Measurements from ENCODE around the gene MEIS2.

MEIS2 gene

DNA sequence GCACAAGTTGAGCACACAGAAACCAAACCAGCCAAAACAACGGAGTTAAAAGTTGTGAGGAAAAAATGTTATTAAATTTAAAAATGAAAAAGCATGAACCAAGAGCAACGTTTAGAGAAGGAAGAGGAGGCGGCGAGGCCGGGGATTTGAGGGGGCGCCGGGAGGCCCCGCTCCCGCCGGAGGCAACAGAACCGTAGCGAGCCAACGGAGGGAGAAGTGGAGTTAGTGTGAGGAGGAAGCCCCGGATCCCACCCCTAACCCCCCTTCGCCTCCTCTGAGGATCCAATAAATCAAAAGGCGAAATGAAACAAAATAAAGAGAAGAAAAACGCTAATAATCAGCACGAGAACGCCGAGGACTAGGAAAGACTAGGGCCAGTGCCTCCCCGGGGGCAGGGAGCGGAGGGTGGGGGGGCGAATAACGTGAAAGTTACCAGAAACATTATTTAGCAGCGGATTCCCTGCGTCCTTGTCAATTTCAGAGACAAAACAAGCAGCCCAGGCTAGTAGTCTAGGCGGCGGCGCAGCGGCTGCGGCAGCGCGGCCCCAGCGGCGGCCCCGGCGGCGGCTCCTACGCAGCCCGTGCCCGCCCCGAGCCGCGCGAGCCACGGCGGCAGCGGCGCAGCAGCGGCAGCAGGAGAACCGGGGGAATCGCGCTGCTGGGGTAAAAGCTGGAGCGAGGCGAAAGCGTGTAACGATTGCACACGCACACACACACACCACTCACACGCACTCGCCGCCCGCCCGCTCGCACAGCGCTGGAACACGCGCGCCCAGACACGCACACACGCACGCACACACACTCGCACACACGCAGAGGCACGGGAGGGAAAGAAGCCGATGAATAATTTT, 1.7 kb downstream of the MEIS2 start:
- no peak for DNase-seq (ENCODE audit: low read depth in 2 of 2)

DNA sequence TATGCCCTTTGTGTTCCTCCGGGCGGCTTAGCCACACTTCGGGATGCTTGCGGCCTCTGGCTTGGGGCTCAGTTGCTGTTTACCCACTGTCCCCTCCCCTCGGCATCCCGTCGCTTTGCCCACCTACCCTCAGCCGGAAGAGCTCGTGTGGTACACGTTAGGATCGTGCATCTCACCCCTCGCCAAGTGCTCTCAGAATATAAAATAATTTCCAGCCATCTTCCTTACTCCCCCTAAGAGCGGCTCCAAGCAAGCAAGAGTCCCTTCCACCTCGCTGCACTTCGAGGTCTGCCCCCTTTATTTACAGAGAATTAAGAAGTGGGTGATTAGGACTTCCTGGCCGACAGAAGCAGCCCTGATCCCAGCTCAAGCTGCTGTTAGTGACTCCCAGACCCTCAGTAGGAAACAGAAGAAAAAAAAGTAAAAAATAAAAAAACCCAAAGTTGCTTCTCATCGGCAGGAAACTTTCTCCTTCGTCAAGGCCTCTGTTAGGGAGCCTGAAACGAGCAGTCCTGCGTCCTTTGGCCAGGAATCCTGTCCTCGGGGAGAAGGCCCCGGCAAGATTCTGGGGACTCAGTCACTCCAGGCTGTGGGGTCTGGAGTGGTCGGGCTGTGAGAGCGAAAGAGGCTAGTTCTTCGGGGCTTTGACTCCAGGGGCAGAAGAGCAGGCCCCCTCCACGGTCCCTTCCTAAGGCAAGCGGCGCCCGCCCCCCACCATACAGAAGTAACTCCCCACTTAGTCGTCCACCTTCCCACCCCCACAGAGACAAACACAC, 3.0 kb downstream of the MEIS2 start:
- no peak for DNase-seq (ENCODE audit: low read depth in 2 of 2)

DNA sequence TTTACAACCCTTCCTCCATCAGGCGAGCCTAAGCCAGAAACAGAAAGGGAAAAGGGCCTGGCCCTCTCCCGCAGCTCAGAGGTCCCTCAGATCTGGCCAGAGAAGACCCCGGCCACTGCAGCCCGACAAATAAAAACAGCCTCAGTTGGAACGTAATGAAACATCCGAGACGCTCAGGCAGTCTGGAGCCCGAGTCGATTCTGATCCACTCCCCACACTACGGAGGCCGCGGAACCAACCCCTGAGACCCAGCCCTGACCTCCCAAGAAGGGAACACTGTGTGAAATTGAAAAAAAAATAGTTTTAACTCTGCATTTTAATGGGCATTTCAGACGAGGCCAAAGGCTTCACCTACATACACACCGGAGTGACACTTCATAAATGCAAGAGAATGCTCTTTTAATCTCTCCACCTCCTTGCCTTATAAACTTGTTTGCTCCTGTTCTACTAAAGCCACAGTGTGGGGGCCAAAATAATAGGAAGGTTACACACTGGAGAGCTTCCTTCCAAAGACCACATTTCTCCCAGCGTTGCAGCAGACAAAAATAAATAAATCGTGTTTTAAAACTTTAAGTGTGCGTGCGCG, 3.7 kb downstream of the MEIS2 start:
- no peak for DNase-seq (ENCODE audit: low read depth in 2 of 2)

DNA sequence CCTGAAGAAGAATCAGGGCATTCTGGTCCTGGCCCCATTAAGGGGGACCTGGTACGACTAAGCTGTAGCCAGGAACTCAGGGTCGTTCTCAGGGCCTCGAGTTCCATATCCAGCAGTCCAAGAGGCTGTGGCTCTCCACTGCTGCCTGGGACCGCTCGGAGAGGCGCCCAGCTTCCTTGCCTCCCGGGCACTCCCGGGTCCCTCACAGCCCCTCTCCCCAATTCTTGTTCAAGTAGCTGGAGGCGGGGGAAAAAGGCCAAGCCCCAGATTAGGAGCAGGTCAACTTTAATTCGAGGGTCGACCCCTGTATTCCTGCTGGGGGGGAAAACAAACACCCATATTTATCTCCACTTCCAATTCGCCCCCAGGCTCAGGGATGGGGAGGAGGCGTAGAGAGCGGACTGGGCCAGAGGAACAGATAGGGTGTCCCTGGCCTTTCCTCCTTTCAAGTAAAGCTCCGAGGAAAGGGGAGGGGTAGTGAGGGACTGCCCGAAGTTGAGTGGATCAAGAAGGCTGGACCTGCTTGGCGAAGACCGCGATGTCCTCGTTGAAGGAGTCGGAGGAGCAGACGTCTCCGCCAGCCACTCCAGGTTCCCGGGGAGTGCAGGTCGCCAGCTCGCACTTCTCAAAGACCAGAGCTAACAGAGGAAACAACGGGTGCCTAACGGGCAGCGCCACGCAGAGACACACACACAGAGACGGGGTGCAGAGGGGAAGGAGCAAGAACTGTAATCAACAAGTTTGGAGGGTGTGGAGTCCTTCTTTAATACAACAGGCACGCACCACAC, 4.4 kb downstream of the MEIS2 start:
- no peak for DNase-seq (ENCODE audit: low read depth in 2 of 2)

DNA sequence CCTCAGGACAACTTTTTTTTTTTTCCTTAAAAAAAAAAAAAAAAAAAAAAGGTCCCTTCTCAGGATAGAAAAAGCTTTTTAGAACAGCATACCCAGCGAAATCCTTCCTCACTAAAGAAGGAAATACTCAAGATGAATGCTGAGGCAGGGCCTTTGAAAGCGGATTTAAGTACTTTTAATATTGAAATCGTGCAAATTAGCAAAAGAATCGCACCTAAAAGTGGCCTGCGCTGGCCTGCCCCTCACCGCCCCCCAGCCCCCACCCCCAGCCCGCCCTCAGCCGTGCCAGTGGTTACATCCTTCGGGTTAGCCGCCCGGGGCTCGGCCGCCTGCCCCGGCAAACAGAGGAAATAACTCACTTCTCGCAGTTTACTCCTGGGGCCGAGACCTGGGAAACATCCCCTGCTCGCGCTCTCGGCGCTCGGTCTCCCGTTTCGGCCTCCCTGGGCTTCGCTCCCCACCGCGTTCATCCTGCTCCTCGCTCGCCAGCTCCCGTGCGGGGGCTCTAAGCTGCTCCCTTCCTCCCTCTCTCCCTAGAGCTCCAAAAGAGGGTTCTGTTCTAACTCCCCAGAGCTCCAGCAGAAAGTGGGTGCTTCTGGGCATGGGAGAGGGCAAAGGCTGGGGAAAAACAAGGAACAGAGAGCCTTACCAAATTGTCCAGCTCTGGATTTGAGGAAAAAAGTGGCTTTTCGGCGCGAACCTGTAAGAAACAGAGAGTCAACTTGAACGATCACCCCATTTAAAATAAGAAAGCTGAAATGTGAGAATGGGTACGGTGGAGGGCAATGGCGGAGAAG, 5.2 kb downstream of the MEIS2 start:
- DNase-seq (ENCODE audit: low read depth in 2 of 2): no peak

DNA sequence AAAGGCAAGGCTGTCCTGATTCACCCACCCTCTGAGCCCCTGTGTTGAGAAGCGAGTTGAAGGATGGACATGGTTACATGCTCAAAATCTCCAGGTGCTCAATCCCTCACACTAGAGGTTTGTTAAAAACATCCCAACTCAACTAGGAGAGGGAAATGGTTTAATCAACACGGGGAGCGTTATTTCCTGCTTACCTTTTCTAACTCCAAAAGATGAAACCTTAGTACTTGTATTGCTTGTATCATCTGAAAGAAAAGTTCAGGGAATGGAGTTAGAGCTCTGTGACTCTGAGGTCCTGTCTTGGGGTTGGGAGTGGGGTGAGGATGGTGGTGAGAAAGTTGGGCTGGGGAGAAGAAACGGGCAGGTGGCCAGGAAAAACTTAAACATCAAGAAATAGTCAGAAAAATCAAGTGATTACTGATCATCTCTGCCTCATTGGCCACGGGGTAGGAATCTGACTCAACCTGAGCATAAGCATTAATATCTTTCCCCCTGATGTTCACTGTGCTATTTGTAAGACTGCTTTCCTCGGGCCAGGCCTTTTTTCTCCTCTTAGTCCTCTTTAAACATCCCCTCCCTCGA, 5.9 kb downstream of the MEIS2 start:
- no peak for DNase-seq (ENCODE audit: low read depth in 2 of 2)

DNA sequence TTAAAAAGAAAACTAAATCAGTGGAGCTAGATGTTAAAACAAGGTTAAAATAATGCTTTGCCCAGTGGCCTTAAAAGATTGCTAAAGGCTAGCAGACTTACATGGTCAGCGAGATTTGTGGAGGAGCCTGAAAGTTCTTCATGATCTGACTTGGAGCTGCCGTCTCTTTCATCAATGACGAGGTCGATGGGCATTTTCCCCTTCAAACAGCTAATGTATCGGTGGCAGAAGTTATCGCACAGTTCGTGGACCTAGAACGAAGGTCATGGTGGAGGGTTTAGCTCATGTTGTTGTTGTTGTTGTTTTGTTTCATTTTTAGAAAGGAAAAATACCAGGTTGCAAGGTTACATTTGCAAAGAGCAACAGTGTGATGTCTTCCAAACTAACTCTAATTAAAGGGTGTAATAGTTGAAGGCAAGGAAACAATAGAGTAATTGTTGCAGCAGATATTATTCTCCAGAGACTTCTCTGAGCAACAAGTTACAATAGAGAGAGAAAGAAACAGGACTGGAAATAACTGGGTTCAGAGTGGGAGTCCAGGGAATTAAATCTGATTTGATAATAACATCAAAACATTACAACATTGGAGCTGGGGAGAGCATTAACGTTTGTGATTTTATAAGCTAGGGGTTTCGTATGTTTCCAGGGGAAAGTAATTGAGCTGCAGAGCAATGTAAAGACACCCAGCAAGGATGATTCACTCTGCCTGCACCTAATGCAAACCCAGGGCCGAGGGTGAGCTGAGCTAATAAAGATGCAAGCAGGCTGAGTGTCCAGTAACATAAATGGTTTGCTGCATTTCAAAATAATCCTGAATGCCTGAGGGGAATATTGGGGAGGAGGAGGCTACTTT, 6.6 kb downstream of the MEIS2 start:
- DNase-seq (ENCODE audit: low read depth in 2 of 2): no peak

DNA sequence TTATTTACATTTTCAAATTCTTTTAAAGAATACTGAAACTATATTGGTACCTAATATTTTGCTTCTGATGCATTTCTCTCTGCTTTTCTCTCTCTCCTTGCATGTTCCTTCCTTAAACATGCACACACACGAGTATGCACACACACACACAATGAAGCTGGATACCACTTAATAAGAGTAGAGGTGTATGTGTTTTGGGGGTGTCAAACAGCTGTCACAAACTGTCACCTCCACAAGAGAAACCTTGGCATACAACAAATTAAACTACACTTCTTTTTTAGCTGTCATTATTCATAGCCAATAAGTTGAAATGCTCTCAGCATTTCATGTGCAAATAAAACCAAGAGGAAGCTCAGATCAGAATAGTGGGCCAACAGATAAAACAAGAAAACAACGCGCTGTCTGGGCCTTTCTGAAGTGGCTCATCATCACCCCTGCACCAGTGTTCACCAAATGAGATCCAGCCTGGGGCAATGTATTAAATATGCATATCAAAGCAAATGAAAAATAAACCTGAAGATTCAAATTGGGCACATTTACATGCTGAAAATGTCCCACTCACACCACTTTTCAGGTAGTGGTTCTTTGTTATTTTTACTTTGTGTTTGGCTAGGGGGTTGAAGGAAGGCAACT, 9.7 kb downstream of the MEIS2 start:
- DNase-seq (ENCODE audit: low read depth in 2 of 2): no peak

DNA sequence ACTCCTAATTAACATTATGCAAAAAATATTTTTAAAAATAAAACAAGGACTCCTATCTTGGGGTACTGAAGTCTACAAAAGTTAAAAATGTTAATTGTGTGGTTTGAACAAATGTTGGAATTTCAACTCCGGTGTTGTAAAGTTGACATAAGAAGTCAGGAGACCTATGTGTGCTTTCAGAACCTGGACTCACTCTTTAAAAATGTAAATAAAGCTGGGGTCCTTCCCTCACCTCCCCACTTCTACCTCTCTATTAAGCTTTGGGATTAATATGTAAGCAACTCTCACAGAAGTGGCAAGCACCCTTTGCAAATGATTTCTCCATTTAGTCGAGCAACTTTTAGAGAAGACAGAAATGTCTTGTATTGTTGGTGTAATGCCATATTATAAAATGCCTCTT, 11.9 kb downstream of the MEIS2 start:
- DNase-seq (ENCODE audit: low read depth in 2 of 2): no peak

DNA sequence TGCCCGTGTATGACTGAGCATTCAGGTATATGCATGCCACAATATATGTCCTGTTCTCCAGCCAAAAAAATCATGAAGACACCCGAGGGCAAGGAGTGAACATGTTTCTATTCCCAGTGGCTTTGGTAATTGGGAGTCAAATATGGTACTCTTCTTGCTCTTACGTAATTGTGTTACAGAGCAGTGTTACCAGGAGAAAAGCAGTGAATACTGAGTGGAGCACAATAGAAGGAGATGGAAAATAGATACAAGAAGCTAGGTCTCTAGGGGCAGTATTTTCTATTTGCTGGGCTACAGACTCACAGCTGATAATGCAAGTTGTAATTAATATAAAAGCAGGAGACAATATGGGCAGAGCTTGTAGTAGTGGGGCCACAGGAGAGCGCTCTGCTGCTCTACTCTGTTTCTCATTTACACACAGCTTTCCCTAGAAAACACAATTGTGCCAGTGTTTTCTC, 13.2 kb downstream of the MEIS2 start:
- no peak for DNase-seq (ENCODE audit: low read depth in 2 of 2)

DNA sequence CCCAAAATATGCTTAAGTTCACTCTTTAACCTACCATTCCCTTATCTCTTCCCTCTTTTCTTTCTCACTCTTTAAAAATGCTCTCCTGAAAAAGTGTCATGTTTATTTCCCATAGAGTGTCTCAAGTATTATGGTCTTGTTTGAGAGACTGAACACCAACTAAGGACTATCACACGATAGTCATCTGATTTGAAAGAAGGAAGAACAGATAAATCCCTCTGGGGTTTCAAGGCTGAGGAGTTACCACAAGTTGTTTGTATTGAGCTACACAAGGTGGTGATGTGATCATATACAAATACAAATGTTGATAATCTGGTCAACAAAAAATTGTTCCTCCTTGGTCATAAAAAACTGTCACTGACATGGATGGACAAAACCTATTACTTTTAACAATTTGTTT, 13.8 kb downstream of the MEIS2 start:
- no peak for DNase-seq (ENCODE audit: low read depth in 2 of 2)

DNA sequence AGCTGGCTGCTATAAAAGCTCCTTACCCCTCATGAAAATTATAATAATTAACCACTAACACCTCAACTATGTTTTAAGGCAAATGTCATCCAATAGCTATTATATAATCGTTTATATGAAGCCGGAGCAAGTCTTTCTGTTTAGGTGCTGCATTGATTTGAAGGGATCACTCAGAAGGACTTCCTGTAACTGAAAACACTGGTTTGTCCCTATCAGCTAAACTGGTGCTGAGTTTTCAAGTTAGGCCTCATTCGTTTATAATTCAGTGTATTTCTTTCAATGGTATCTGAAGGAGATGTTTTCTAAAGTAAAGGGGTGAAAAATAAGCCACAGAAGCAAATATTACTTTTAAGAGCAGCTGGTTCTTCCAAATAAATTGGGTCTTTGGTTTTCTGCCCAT, 14.2 kb downstream of the MEIS2 start:
- DNase-seq (ENCODE audit: low read depth in 2 of 2): no peak

DNA sequence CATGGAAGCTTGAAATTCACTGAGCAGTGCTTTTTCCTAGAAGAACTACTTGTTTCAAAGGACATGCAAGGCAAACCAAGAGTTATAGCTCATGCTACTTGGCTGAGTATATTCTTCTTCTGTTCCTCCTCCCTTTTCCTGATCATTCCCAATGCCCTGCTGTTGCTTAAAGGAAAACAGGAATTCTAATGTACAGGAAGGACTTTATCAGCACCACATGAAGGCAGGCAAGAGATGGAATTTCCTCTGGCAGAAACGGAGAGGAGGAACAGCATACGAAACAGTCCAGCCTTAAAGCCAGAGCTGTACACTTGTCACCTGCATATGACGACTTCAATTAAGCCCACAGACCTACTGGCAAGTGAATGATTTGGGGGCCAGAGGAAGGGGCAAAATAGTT, 15.7 kb downstream of the MEIS2 start:
- no peak for DNase-seq (ENCODE audit: low read depth in 2 of 2)

DNA sequence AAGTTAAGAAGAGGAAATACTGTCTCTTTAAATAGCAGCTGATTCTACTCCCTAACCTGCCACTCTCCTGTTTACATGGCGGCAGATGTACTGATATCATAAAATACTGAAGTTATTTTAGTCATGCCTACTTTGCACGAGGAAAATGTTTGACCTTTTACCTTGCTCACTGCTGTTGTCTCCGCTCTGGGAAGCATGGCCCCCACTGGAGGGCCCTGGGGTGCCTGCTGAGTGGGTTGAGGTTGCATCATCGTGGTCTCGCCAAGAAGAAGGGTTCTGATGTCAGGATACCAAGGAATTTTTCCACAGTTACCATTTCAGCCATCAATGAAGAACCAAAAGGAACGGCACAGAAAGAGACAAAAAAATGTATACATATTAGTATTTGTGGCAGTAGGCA, 16.7 kb downstream of the MEIS2 start:
- no peak for DNase-seq (ENCODE audit: low read depth in 2 of 2)

DNA sequence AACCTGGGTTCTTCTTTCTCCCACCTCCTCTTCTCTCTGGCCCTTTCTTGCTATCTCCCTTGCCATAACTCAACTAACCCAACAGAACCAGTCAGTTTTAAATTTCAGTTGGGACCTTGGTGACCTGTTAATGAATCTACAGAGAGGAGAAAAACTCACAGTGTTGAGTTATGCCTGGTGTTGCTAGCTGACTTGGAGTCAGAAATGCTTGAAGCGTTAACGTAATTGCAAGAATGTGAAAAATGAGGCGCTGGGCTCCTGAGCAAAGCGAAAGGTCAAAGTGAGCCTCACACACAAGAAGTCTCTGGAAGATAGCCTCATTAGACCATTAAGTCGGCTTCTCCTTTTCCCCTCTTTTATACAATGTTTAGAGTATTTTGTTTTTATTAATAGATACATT, 18.4 kb downstream of the MEIS2 start:
- no peak for DNase-seq (ENCODE audit: low read depth in 2 of 2)

DNA sequence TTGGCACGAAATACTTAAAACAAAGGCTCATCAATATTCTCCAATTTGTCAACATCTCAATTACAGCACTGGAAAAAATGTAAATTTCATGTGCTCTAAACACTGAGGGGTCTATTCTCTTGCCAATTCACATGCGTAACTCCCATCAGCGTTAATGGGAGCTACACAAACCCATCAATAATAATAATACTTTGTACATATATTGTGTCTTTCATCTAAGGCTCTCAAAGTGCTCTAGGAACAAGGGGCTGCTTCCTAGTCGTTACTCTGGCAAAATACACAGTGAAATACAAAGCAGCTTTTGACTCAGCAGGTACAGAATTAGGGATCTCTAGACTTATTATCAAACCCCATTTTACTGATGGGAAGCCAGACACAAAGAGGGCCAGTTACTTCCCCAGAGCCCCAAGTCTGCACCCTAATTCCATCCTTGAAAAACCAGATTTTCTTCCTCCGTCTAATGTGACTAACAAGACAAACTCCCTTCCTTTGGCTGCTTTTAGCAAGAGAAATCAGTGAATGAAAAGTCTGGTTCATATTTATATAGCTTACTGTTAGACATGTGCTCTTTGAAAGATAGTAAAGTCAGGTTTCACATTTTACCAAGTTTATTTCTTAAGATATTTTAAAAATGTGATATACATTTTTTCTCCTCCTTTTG, 20.0 kb downstream of the MEIS2 start:
- no peak for DNase-seq (ENCODE audit: low read depth in 2 of 2)

DNA sequence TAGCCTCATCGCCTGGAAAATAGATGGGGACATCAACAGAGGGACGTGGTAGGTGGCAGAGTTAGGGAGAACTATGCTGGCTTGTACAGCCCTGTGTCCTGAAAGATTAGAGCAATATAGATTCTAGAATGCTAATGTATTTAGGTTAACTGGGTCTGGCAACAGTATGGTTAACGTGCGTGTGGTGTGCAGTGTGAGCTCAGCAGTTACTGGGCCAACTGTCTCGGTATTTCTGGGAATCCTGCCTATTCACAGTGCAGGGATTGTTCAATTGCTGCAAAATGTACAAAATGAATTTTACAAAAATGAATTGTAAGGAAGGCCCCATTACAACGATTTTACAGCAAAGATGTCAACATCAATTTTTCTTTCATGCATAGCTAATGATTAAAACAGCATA, 20.6 kb downstream of the MEIS2 start:
- DNase-seq (ENCODE audit: low read depth in 2 of 2): no peak

DNA sequence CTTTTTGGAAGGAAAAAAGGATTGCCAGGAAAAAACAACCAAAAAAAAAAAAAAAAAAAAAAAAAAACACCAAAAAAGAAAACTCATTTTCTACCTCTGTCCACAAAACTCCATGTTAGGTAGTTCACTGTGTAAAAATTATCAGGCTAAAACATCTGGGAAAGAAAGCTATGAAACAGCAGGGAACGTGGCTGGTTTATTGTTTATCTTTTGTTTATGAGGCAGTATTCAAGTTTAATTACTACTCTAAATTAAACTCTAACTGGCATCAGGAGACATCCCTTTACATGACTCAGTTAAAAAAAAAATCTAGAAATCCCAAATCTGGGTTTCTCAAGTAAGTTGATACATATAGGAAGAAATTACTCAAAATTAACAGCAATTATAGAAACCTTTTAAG, 21.8 kb downstream of the MEIS2 start:
- no peak for DNase-seq (ENCODE audit: low read depth in 2 of 2)
